Spleen (tissue), 11 donors: ENCODE measurements around the gene MYO16. TPM values are rescaled to one million over a fixed set of nuclear protein-coding genes. Genes with fewer than 3 reads are reported as not detected.

Experiments
- DNase-seq: peaks from one replicate; pipeline ENCODE4 v3.0.0-alpha.2; 2020
- H3K27ac ChIP-seq, 8 donors: fragments of 200-600 bp; sonication (generic) in 7 of 8; 1 replicate in 4 of 8; 2 replicates in 4 of 8; pipeline versions ENCODE4 v1.5.0 to v1.8.0; 2016 to 2021; ENCODE audit warnings: inconsistent platforms in 4 of 8, mild to moderate bottlenecking in 4 of 8, moderate library complexity in 1 of 8
- H3K27me3 ChIP-seq, 7 donors: fragments of 200-600 bp; sonication (generic) in 6 of 7; replicated peaks in 1 of 7; 1 replicate in 4 of 7; 2 replicates in 3 of 7; pipeline versions ENCODE4 v1.5.0 to v1.8.0; 2016 to 2021; ENCODE audit warnings: inconsistent platforms in 3 of 7, mild to moderate bottlenecking in 1 of 7
- H3K36me3 ChIP-seq, 6 donors: fragments of 200-600 bp; sonication (generic) in 5 of 6; 1 replicate in 4 of 6; 2 replicates in 2 of 6; pipeline versions ENCODE4 v1.5.0 to v1.8.0; 2016 to 2021; ENCODE audit warnings: inconsistent platforms in 2 of 6
- H3K4me1 ChIP-seq, 6 donors: fragments of 200-600 bp; sonication (generic) in 5 of 6; 1 replicate in 3 of 6; 2 replicates in 3 of 6; pipeline versions ENCODE4 v1.5.0 to v1.8.0; 2016 to 2021; ENCODE audit warnings: inconsistent platforms in 3 of 6
- H3K4me3 ChIP-seq, 8 donors: fragments of 200-600 bp; sonication (generic) in 7 of 8; 1 replicate in 4 of 8; 2 replicates in 4 of 8; pipeline versions ENCODE4 v1.5.0 to v1.8.0; 2016 to 2021; ENCODE audit warnings: inconsistent platforms in 4 of 8, mild to moderate bottlenecking in 4 of 8, moderate library complexity in 2 of 8
- H3K9me3 ChIP-seq, 8 donors: fragments of 200-600 bp; sonication (generic) in 7 of 8; 1 replicate in 4 of 8; 2 replicates in 4 of 8; pipeline versions ENCODE4 v1.5.0 to v1.8.0; 2016 to 2021; ENCODE audit warnings: inconsistent platforms in 4 of 8
- CTCF ChIP-seq, 11 experiments: fragments of 200-600 bp in 7 of 11; fragments of 450-650 bp in 4 of 11; sonication (generic) in 4 of 11; IDR thresholded peaks in 8 of 11; conservative IDR thresholded peaks in 3 of 11; 1 replicate in 7 of 11; 2 replicates in 4 of 11; pipeline versions ENCODE4 v1.4.0 to v1.8.0; 2016 to 2021; ENCODE audit warnings: antibody characterized with exemption in 11 of 11, inconsistent platforms in 4 of 11, mild to moderate bottlenecking in 1 of 11
- POLR2A ChIP-seq, 3 donors: fragments of 450-650 bp; IDR thresholded peaks; one replicate each; pipeline ENCODE4 v1.5.1; 2017; ENCODE audit warnings: antibody characterized with exemption in 3 of 3, mild to moderate bottlenecking in 1 of 3
- POLR2AphosphoS5 ChIP-seq, 3 donors: sonication (generic); formaldehyde crosslinking; IDR thresholded peaks; one replicate each; pipeline ENCODE4 v1.5.1; 2017; ENCODE audit warnings: antibody characterized with exemption in 3 of 3
- WGBS, 5 donors: extraction: QIAGEN DNeasy Blood & Tissue Kit in 3 of 5; methylation state at CpG; one replicate each; pipeline versions ENCODE4 v1.1.5 to v1.1.7; 2013 to 2018; 5-methylcytosine and 5-hydroxymethylcytosine counted together
- intact Hi-C: fragments of 100-400 bp; cut with DNase I; formaldehyde crosslinking; loops from one replicate; pipeline ENCODE4 v1.15.0; 2023; ENCODE audit warnings: low total_unique reads
- polyA plus RNA-seq, 3 donors: library from polyadenylated mRNA; stranded (reverse); fragments of 200-250 nt; gene quantifications; one replicate each; pipeline ENCODE4 v1.2.1, GENCODE V29; 2013
- total RNA-seq, 7 donors: library from RNA; depleted of rRNA in 3 of 7; stranded (reverse); fragments of >200 nt in 3 of 7; fragmentation: NEBNext Ultra II Directional in 4 of 7; extraction: Animal tissue kit (Norgen Biotek cat#: 25700) in 4 of 7; gene quantifications; one replicate each; pipeline versions ENCODE4 v1.1.0 to v1.2.1, GENCODE V29; 2016 to 2021
- donor health status: healthy with polysubstance abuse.
- donor health status: DM: no; HTN: no; CAD: no; lungs with moderate emphysema.
- donor health status: DM: no; HTN: no; CAD: no.
- donor health status: Bipolar disorder and iron deficiency.
- donor health status: healthy.
- donor health status: DM: no; HTN: no; CAD: no.
- donor health status: DM: yes; HTN: yes; CAD: no.

Gene MYO16
- total and polyA plus RNA-seq, 10 donors = 0.03 to 0.51 (median 0.26) TPM; not detected in 1

DNA sequence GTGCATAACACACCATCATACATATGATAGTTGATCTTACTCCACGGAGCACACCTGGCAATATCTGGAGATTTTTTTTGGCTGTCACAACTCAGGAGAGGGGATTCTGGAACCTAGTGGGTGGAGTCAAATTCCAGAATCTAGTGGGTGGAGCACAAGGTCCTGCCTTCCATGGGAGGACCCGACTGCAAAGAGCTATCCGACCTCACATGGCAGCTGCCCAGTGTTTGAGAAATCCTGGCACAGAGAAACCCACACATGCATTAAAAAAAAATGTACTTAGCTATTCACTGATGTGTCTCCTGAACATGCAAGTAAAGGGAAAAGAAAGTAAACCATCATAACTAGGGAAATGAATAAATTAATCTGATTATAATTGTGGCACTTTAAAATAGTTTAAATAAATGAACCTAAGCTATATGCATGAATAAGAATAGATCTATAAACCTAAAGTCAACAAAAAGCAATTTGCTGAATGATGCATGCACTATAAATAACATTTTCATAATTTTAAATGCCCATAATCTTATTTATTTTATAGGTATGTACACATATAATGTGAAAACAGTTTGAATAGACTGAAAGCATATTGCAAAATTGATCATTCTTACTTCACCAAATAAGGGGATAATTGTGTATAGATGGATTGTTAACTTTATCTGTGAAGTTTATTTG is 300.3 kb downstream of the MYO16 start:
- 68 to 79% (median 72%) methylated on average over 3 of the region's 3 CpGs for WGBS, 5 donors
- no peak overlapping the region for H3K27ac ChIP-seq

GRCh38 chr13:108932196-108932595 is 302.8 kb downstream of the MYO16 start:
- TF ChIP-seq POLR2AphosphoS5 (IDR thresholded peaks at IDR 0.05) (no peak), CTCF (IDR thresholded peaks at IDR 0.05 in 8 of 11, conservative IDR thresholded peaks at IDR 0.05 in 3 of 11) (no peak), POLR2A (IDR thresholded peaks at IDR 0.05) (no peak)
- intact Hi-C loops = no loop called here
- H3K4me1 ChIP-seq = no peaks in the 10 kb centered on the region
- H3K36me3 ChIP-seq = no peaks in the 10 kb centered on the region
- H3K27me3 ChIP-seq = peaks cover 0 to 6% (median 0%) of the 10 kb centered on the region in 7 donors
- no peak overlapping the region for H3K27ac ChIP-seq
- DNase-seq = no peak
- H3K4me3 ChIP-seq = no peak overlapping the region
- H3K9me3 ChIP-seq = peaks cover 0 to 12% (median 2%) of the 10 kb centered on the region in 8 donors
- WGBS, 5 donors = 45 to 78% (median 64%) methylated on average over 4 of the region's 4 CpGs

More for the DNA sequence above, 300.3 kb downstream of the MYO16 start:
- intact Hi-C loops = no loop called here
- H3K27me3 ChIP-seq = peaks cover 0 to 6% (median 0%) of the 10 kb centered on the region in 7 donors
- no peak for DNase-seq
- H3K36me3 ChIP-seq = no peaks in the 10 kb centered on the region
- no peak overlapping the region for H3K4me3 ChIP-seq
- TF ChIP-seq POLR2A (IDR thresholded peaks at IDR 0.05) (no peak), CTCF (IDR thresholded peaks at IDR 0.05 in 8 of 11, conservative IDR thresholded peaks at IDR 0.05 in 3 of 11) (no peak), POLR2AphosphoS5 (IDR thresholded peaks at IDR 0.05) (no peak)
- H3K4me1 ChIP-seq = no peaks in the 10 kb centered on the region
- H3K9me3 ChIP-seq = peaks cover 0 to 5% (median 0%) of the 10 kb centered on the region in 8 donors

DNA sequence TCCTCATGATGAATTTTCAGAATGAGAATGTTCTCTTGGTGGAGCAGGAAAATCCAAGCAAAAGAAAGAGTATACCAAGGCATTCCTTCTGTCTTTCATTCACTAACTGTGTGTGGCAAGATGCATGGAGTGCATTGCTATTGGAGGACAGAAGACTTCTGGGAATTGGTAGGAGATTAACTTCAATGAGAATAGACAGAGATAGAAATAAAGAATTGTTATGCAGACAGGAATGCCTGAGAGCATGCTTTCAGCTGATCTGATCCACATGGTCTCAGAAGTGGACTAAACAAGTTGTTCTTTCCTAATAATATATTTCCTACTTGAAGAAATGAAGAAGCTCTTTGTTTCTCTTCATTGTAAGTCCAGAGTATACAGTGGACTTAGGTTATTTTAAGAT is 303.6 kb downstream of the MYO16 start:
- Histone ChIP-seq H3K36me3 (no peaks in the 10 kb centered on the region), H3K9me3 (peaks cover 0 to 21% (median 10%) of the 10 kb centered on the region in 8 donors), H3K27me3 (peaks cover 0 to under 1% (median 0%) of the 10 kb centered on the region in 7 donors), H3K27ac (no peak overlapping the region), H3K4me1 (no peaks in the 10 kb centered on the region), H3K4me3 (no peak overlapping the region)
- intact Hi-C loops = no loop called here
- no peak for DNase-seq
- TF ChIP-seq CTCF (IDR thresholded peaks at IDR 0.05 in 8 of 11, conservative IDR thresholded peaks at IDR 0.05 in 3 of 11) = no peak
- no peak for TF ChIP-seq POLR2A (IDR thresholded peaks at IDR 0.05)
- TF ChIP-seq POLR2AphosphoS5 (IDR thresholded peaks at IDR 0.05) = no peak

GRCh38 chr13:108938155-108938554 is 308.7 kb downstream of the MYO16 start:
- WGBS, 5 donors = 80 to 100% (median 89%) methylated on average over 1 of the region's 1 CpG
- H3K4me1 ChIP-seq = no peaks in the 10 kb centered on the region
- H3K36me3 ChIP-seq = no peaks in the 10 kb centered on the region
- no peak for TF ChIP-seq POLR2AphosphoS5 (IDR thresholded peaks at IDR 0.05)
- TF ChIP-seq CTCF (IDR thresholded peaks at IDR 0.05 in 8 of 11, conservative IDR thresholded peaks at IDR 0.05 in 3 of 11) = no peak
- no peak for TF ChIP-seq POLR2A (IDR thresholded peaks at IDR 0.05)
- intact Hi-C loops = no loop called here
- no peak overlapping the region for H3K4me3 ChIP-seq
- DNase-seq = no peak
- no peak overlapping the region for H3K27ac ChIP-seq
- H3K9me3 ChIP-seq = peaks cover 0 to 23% (median 10%) of the 10 kb centered on the region in 8 donors
- H3K27me3 ChIP-seq = peaks cover 0 to 12% (median 0%) of the 10 kb centered on the region in 7 donors
